ENCODE results near the gene TMEM259. TPM values are rescaled to one million over a fixed set of nuclear protein-coding genes. Genes with fewer than 3 reads are reported as not detected.

Gene TMEM259
- total and polyA plus RNA-seq, 2 of the 13 experiments (the other 11 are each of a cell fraction or from before 2014, with no cell fraction given), result 64.7 to 164 TPM

DNA sequence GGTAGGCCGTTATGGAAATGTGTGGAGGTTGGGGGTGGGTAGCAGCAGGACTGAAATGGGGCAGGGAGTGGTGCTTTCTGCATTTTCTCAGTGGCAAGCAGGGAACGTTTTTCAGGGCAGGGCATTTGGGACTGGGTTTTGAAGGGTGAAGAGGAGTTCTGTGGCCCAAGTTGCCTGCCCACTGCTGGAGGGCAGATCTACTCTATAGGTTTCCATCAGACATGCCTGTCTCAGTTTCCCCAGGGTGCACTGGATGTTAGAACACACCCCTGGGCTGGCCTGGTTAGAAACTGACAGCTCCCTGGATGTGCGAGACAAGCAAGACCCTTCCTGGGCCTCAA, 21.6 kb downstream of the TMEM259 start:
- DNase-seq (ENCODE audit: low spot score) (no peak), ATAC-seq (no peak), FAIRE-seq (no peak)
- no peaks in the 10 kb centered on the region for H3K36me3 ChIP-seq (replicated peaks in 1 of 2; ENCODE audit: control insufficient read depth in 1 of 2, insufficient read depth in 2 of 2, low read length in 2 of 2)
- peaks cover 13 to 43% of the 10 kb centered on the region in 2 experiments for H3K27me3 ChIP-seq (ENCODE audit: control insufficient read depth in 1 of 2, insufficient read depth in 2 of 2, low read length in 2 of 2)
- H2AFZ ChIP-seq (ENCODE audit: low read length), result no peak overlapping the region
- TF ChIP-seq NAIF1 (CRISPR knock-in tag; IDR thresholded peaks at IDR 0.05; ENCODE audit: borderline replicate concordance) (no peak), ZNF841 (CRISPR knock-in tag; IDR thresholded peaks at IDR 0.05; ENCODE audit: borderline replicate concordance) (no peak), ZNF776 (CRISPR knock-in tag; IDR thresholded peaks at IDR 0.05) (no peak), ZNF550 (CRISPR knock-in tag; IDR thresholded peaks at IDR 0.05; ENCODE audit: borderline replicate concordance) (no peak), SALL2 (CRISPR knock-in tag; IDR thresholded peaks at IDR 0.05) (no peak), ZIK1 (CRISPR knock-in tag; IDR thresholded peaks at IDR 0.05; ENCODE audit: borderline replicate concordance, low read depth) (no peak), ZNF101 (CRISPR knock-in tag; IDR thresholded peaks at IDR 0.05; ENCODE audit: borderline replicate concordance, low read depth) (no peak), ZNF468 (CRISPR knock-in tag; IDR thresholded peaks at IDR 0.05) (no peak)
- TF ChIP-seq, protein P1, sequence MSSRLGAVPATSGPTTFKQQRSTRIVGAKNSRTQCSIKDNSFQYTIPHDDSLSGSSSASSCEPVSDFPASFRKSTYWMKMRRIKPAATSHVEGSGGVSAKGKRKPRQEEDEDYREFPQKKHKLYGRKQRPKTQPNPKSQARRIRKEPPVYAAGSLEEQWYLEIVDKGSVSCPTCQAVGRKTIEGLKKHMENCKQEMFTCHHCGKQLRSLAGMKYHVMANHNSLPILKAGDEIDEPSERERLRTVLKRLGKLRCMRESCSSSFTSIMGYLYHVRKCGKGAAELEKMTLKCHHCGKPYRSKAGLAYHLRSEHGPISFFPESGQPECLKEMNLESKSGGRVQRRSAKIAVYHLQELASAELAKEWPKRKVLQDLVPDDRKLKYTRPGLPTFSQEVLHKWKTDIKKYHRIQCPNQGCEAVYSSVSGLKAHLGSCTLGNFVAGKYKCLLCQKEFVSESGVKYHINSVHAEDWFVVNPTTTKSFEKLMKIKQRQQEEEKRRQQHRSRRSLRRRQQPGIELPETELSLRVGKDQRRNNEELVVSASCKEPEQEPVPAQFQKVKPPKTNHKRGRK (CRISPR knock-in tag; IDR thresholded peaks at IDR 0.05), result no peak
- H3K4me1 ChIP-seq (ENCODE audit: insufficient read depth, low read length), result peaks cover 34% of the 10 kb centered on the region
- no peak overlapping the region for H3K4me3 ChIP-seq (replicated peaks in 1 of 3; ENCODE audit: insufficient read depth in 1 of 3, low read depth in 2 of 3, low read length in 3 of 3)
- intact Hi-C loops (cut with micrococcal nuclease; ENCODE audit: unreplicated experiment) (loop anchor here (10.0 kb wide), 1 partner anchor 215 kb away; no protein-coding TSS in a partner anchor), in situ Hi-C loops (cut with HindIII; ENCODE audit: extremely low pct_ligation_motif_present, low pct_unique_long_range_greater_than_20kb) (no loop called here)
- no peak overlapping the region for H3K9ac ChIP-seq (ENCODE audit: insufficient read depth, low read depth, low read length)
- H3K4me2 ChIP-seq (ENCODE audit: low read depth, low read length), result no peak overlapping the region
- BruUV-seq (replicated peaks), result no TSS peak
- CTCF ChIA-PET (ENCODE audit: low intra/inter-chr PET ratio, low total read pairs), result no interaction called here
- 16% methylated on average over 3 of the region's 3 CpGs for WGBS (ENCODE audit: low lambda C conversion rate)
- POLR2A ChIA-PET, result no interaction called here
- H4K20me1 ChIP-seq (ENCODE audit: insufficient read depth, low read length), result no peaks in the 10 kb centered on the region
- H3K9me3 ChIP-seq (ENCODE audit: low read length), result no peaks in the 10 kb centered on the region
- no peaks in the 10 kb centered on the region for H3K79me2 ChIP-seq (ENCODE audit: insufficient read depth, low read length)
- H3K27ac ChIP-seq (ENCODE audit: extremely low read length, insufficient read depth, low read length), result no peak overlapping the region

Measured in HepG2 (cell line).